Activated CD4-positive, CD25-positive, alpha-beta regulatory T cell treated with anti-CD3 and anti-CD28 coated beads, Interleukin-2, amount 50 U/mL, for 16 hours (primary cell): ENCODE results near the gene NKAIN4.

ENCODE experiments used
- DNase-seq: peaks from one replicate; pipeline ENCODE4 v3.0.0-alpha.2; 2020; ENCODE audit warnings: low read depth, low spot score

NKAIN4 gene

GRCh38 chr20:63288581-63289251, 34.5 kb upstream of the NKAIN4 start:
- no peak for DNase-seq

- no peak for DNase-seq
Observed at GRCh38 chr20:63287697-63288580, 33.7 kb upstream of the NKAIN4 start.

GRCh38 chr20:63286781-63287696, 32.8 kb upstream of the NKAIN4 start:
- no peak for DNase-seq

- no peak for DNase-seq
Observed at GRCh38 chr20:63285636-63286615, 31.7 kb upstream of the NKAIN4 start.

GRCh38 chr20:63284981-63285524, 30.8 kb upstream of the NKAIN4 start:
- no peak for DNase-seq

GRCh38 chr20:63284544-63284949, 30.3 kb upstream of the NKAIN4 start:
- DNase-seq: no peak

- no peak for DNase-seq
Observed at GRCh38 chr20:63284083-63284440, 29.8 kb upstream of the NKAIN4 start.

- DNase-seq: no peak
Observed at GRCh38 chr20:63283397-63284082, 29.3 kb upstream of the NKAIN4 start.

GRCh38 chr20:63282946-63283345, 28.7 kb upstream of the NKAIN4 start:
- DNase-seq: no peak

GRCh38 chr20:63281742-63282665, 27.7 kb upstream of the NKAIN4 start:
- DNase-seq: no peak

- DNase-seq: no peak
Observed at GRCh38 chr20:63280929-63281545, 26.8 kb upstream of the NKAIN4 start.

- DNase-seq: no peak
Observed at GRCh38 chr20:63280371-63280770, 26.1 kb upstream of the NKAIN4 start.

- DNase-seq: no peak
Observed at GRCh38 chr20:63279931-63280330, 25.7 kb upstream of the NKAIN4 start.

- no peak for DNase-seq
Observed at GRCh38 chr20:63278661-63279060, 24.4 kb upstream of the NKAIN4 start.

GRCh38 chr20:63277466-63278272, 23.4 kb upstream of the NKAIN4 start:
- DNase-seq: no peak

- DNase-seq: no peak
Observed at GRCh38 chr20:63276956-63277355, 22.7 kb upstream of the NKAIN4 start.

GRCh38 chr20:63275825-63276224, 21.6 kb upstream of the NKAIN4 start:
- DNase-seq: no peak
